A549 treated with CpdA at 1 μM for 4 hours (cell line): ENCODE measurements around the gene TTC9. TPM values are rescaled to one million over a fixed set of nuclear protein-coding genes. Genes with fewer than 3 reads are reported as not detected.

Experiments used
- total RNA-seq: library from RNA; stranded (reverse); fragments of 200-300 nt; extraction: Qiagen RNA extraction; gene quantifications from 5 replicates; pipeline ENCODE4 v1.2.3, GENCODE V29; 2022; ENCODE audit warnings: low read depth

Gene TTC9
- total RNA-seq = 1.8 to 2.1 TPM (median 2.0 TPM) in 5 replicates

GRCh38 chr14:70641548-70642302 lies at the start of gene TTC9:
Gene TTC9, plus strand, starts transcription at chr14:70641916. Its CDS starts 214 bp downstream, at chr14:70642130.

GRCh38 chr14:70600382-70601157 lies 41.1 kb upstream of the TTC9 start, which contains the start of gene MED6:
Gene MED6, minus strand, starts transcription at chr14:70600655. Its CDS starts 18 bp downstream, at chr14:70600637.

Other genes starting within 250 kb of the TTC9 start
- gene SYNJ2BP, start 224.8 kb upstream of the TTC9 start, total RNA-seq = 8.8 to 11.8 TPM (median 10.2 TPM) in 5 replicates
- 0.03 TPM in 1 of 5 replicates, not detected in the others for gene ADAM21, start 189.7 kb upstream of the TTC9 start, total RNA-seq
- gene ADAM20, start 106.9 kb upstream of the TTC9 start, total RNA-seq = 0.01 TPM in 1 of 5 replicates, not detected in the others
- 42.4 to 55.2 TPM (median 46.5 TPM) in 5 replicates for gene MED6, start 41.3 kb upstream of the TTC9 start, total RNA-seq
- gene MAP3K9, start 167.6 kb downstream of the TTC9 start, total RNA-seq = 3.9 to 5.1 TPM (median 4.7 TPM) in 5 replicates